ENCODE measurements around the gene ZCCHC24.

DNA sequence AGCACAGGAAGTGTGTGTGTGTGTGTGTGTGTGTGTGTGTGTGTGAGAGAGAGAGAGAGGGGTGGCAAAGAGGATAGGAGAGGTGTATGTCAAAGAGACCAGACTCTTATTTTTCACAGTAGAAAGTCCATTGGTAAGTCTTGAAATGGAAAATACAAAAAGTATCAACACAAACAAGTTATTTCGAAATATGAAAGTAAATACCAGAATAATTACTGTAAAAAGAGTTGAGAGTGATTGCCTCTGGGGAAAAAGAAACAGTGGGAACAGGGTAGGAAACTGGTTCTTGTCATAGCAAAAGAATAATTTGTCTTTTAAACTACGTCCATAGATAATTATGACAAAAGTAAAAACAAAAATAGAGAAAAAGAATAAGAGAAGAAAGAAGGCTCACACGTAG is 37.9 kb upstream of the ZCCHC24 start:
- TF ChIP-seq, protein P1, sequence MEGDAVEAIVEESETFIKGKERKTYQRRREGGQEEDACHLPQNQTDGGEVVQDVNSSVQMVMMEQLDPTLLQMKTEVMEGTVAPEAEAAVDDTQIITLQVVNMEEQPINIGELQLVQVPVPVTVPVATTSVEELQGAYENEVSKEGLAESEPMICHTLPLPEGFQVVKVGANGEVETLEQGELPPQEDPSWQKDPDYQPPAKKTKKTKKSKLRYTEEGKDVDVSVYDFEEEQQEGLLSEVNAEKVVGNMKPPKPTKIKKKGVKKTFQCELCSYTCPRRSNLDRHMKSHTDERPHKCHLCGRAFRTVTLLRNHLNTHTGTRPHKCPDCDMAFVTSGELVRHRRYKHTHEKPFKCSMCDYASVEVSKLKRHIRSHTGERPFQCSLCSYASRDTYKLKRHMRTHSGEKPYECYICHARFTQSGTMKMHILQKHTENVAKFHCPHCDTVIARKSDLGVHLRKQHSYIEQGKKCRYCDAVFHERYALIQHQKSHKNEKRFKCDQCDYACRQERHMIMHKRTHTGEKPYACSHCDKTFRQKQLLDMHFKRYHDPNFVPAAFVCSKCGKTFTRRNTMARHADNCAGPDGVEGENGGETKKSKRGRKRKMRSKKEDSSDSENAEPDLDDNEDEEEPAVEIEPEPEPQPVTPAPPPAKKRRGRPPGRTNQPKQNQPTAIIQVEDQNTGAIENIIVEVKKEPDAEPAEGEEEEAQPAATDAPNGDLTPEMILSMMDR (conservative IDR thresholded peaks at IDR 0.05; ENCODE audit: low read length), result no peak
- no peak for TF ChIP-seq EZH2phosphoT487 (IDR thresholded peaks at IDR 0.05; ENCODE audit: borderline replicate concordance, low read depth, low read length)

Measured in OCI-LY7 (cell line).